Measurements from ENCODE around the gene CCDC141.

The CCDC141 gene

DNA sequence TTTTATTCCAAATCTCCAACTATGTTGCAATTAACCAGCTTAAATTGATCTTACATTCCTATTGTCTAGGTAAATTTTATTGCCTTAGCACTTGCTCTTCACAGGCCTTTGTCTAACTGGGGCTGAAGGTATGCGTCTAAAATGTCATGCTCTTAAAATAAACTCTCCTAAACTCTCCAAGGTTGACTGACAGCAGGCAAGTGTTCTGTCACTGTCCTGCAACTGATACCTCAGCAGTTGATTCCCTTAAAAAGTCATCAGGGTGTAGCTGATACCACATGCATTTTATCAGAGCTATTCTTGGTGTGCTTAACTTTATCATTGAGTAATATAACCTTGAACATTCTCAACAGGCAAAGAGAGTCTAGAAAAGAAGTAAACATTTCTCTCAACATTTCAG lies 243.4 kb downstream of the CCDC141 start:
- TF ChIP-seq GATA3 (IDR thresholded peaks at IDR 0.05; ENCODE audit: low read depth, low read length) (no peak), GATA2 (IDR thresholded peaks at IDR 0.05; ENCODE audit: low read depth, low read length) (no peak)

DNA sequence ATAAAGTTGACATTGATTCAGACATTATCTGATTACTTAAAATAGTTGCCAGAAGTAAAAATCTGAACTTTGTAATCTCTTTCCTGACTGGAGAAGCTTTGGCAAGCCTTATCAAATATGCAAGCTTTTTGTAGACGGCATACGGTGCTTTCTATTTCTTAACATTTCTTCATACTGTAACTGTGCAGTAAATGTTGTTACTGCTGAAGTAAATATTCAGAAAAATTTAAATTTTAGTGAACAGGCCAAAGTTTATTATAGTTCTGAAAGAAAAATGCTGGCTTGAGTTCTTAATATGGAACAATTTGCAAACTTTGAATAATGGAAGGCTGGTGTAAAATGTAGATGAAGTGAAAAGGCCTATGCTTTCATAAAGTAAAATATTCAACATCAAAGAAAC lies 244.5 kb downstream of the CCDC141 start:
- TF ChIP-seq GATA2 (IDR thresholded peaks at IDR 0.05; ENCODE audit: low read depth, low read length), result no peak
- no peak for TF ChIP-seq GATA3 (IDR thresholded peaks at IDR 0.05; ENCODE audit: low read depth, low read length)

DNA sequence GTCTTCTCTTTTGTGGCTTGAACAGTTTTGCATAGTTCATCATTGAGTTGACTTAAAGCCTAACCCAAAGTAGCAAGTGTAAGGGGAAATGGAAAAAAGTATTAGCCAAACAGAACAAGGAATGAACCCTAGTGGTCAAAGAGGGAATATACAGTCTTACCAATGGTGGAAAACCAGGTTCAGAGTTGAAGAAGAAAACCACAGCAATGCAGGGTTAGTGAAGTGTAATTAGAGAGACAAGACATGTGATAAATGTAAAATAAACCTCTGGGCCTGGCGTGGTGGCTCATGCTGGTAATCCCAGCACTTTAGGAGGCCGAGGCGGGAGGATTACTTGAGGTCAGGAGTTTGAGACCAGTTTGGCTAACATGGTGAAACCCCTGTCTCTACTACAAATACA lies 245.1 kb downstream of the CCDC141 start:
- TF ChIP-seq GATA3 (IDR thresholded peaks at IDR 0.05; ENCODE audit: low read depth, low read length) (no peak), GATA2 (IDR thresholded peaks at IDR 0.05; ENCODE audit: low read depth, low read length) (no peak)

DNA sequence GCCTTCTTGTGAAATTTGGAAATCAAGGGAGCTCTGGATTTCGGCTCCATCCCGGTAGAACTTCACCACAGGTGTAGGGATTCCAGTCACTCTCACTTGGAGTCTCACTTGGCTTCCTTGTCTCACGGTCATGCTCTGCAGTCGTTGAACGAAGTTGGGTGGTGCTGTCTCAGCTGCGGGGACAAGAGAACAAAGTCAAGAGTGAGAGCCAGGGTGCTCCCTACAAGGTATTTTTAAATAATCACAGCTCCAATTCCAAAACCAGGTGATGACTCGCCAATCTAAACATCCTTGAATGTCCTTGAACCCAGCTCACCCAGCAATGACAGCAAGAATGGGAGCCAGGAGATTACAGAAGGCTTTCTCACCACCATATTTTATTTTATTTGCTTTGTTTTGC lies 249.4 kb downstream of the CCDC141 start:
- TF ChIP-seq GATA2 (IDR thresholded peaks at IDR 0.05; ENCODE audit: low read depth, low read length) (no peak), GATA3 (IDR thresholded peaks at IDR 0.05; ENCODE audit: low read depth, low read length) (no peak)

DNA sequence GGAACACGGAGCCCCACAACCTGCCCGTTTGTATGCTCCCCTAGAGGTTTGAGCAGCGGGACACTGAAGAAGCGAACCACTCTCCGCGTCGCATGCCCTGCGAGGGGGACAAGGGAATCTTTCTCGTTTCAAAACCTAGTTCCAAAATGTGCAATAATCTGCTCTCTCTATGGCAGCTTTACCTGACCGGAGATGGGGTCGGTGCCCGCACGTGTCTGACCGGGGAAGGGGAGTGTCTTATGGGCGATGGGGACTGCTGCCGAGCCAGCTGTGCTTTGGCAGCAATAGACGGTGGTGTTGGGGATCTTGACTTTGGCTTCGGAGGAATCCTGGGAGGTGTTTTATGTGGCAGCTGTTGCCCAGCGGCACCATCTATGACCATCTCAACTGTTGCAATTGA lies 250.6 kb downstream of the CCDC141 start:
- no peak for TF ChIP-seq GATA3 (IDR thresholded peaks at IDR 0.05; ENCODE audit: low read depth, low read length)
- no peak for TF ChIP-seq GATA2 (IDR thresholded peaks at IDR 0.05; ENCODE audit: low read depth, low read length)

DNA sequence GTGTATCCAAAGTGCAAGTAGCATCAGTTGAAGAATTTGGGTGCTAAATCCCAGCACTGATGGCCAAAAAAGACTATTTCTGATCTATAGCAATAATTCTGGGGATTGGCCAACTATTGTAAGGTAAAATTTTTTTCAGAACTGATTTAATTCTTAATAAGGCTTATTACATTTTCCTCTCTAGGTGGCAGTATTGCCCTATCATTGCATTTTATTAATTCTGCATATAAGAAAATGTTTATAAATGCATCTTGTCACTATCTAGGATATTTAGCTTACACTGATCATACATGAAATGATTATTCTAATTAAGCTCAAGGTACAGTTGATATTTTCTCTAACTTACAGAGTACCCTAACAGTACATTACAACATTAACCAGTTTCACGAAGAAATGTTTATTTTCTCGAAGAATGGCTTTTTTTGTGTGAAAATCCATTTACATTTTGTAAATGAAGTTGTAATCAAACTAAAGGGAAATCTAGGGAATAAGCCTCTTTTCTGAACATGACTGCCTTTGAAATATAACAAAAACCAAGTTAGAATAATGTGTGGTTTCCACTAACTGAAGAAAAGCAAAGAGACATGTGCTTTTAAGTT lies 253.8 kb downstream of the CCDC141 start:
- no peak for TF ChIP-seq GATA3 (IDR thresholded peaks at IDR 0.05; ENCODE audit: low read depth, low read length)
- no peak for TF ChIP-seq GATA2 (IDR thresholded peaks at IDR 0.05; ENCODE audit: low read depth, low read length)

DNA sequence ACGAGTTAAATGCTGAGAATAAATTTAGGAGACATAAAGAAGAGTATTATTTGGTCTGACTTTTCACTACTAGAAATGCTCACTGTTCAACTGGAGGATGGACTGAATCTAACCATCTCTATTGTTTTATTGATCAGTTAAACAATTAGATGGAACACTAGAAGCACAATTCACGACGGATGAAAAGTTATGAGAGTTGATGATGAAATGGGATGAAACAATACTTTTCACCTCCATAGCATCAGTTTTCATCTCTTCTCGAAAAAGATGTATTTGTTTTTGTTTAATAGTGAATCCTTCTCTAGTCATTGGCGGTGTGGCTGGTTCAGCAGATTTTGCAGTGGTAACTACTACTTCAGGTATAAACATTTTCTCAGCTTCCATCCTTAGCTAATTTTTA lies 262.0 kb downstream of the CCDC141 start:
- TF ChIP-seq GATA3 (IDR thresholded peaks at IDR 0.05; ENCODE audit: low read depth, low read length), result no peak
- TF ChIP-seq GATA2 (IDR thresholded peaks at IDR 0.05; ENCODE audit: low read depth, low read length), result no peak

DNA sequence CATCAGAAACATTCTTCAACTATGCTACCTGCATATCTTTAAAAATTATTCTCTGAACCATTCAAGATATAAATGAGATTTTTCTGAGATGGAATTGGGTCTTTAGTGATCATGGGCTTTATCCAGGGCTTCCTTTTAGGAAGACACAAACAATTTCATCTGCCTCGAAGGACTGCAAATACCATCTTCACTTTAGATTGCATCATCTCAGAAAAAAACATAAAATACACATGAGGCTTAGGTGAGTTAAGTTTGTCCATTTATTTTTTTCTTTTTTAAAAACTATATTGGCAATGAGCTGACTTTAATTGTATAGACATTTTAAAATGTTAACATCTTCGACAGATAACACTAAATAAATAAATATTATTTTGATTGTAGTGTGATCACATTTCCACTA lies 262.8 kb downstream of the CCDC141 start:
- TF ChIP-seq GATA3 (IDR thresholded peaks at IDR 0.05; ENCODE audit: low read depth, low read length) (no peak), GATA2 (IDR thresholded peaks at IDR 0.05; ENCODE audit: low read depth, low read length) (no peak)

DNA sequence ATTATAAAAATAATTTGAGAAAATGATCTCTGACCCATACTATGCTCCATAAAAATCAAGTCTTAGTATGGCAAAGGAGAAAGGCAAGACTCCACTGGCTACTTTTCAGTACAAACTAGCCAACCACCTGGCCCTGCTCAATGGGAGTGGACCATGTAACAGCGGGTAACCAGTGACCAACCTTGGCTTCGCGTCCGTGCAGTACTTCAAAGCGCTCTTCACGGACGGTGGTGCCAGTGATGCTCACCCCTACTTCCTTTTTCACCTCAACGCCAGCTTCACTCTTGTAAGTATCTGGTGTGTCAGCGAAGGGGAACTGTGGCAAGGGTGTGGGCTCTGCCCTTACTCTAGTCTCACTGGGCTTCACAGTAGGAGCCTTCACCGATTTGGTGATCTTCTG lies 266.0 kb downstream of the CCDC141 start:
- TF ChIP-seq GATA2 (IDR thresholded peaks at IDR 0.05; ENCODE audit: low read depth, low read length) (no peak), GATA3 (IDR thresholded peaks at IDR 0.05; ENCODE audit: low read depth, low read length) (no peak)

DNA sequence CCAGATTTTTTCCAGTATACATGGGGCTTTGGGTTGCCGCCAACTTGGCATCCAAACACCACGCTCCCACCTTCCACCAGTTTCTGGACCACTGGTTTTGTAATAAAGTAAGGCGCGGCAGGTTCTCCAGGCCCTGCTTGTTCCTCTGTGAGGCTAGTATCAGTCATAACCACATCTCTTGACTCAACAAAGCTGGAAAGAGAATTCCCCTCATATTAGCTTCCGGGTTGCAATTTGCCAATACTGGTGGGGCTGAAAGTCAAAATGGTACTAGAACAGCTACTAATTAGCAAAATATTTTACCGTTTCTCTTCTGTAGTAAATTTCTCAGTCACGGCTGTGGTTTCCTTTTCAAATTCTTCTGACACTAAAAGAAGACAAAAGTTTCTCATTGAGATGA lies 267.7 kb downstream of the CCDC141 start:
- TF ChIP-seq GATA2 (IDR thresholded peaks at IDR 0.05; ENCODE audit: low read depth, low read length) (no peak), GATA3 (IDR thresholded peaks at IDR 0.05; ENCODE audit: low read depth, low read length) (no peak)

Measured in SH-SY5Y (cell line).